Endothelial cell of coronary artery (primary cell): Measurements from ENCODE around the gene OR2J3. TPM values are rescaled to one million over a fixed set of nuclear protein-coding genes. Genes with fewer than 3 reads are reported as not detected.

Experiments
- total RNA-seq: library from RNA; depleted of rRNA; stranded (reverse); fragments of >200 nt; gene quantifications from 2 replicates; pipeline ENCODE4 v1.2.3, GENCODE V29; 2014

Gene OR2J3
- not detected in 2 replicates for total RNA-seq

GRCh38 chr6:29107758-29108157 lies at the start of gene OR2J3:
Gene OR2J3, plus strand, starts transcription at chr6:29108058. Its CDS starts 3,833 bp downstream, at chr6:29111891.

GRCh38 chr6:29087213-29087612 lies 20.6 kb upstream of the OR2J3 start, which contains the start of gene OR2B3:
Gene OR2B3, minus strand, starts transcription at chr6:29087313. Its CDS starts 65 bp downstream, at chr6:29087248.

GRCh38 chr6:29099190-29099589 lies 8.7 kb upstream of the OR2J3 start, which contains the start of gene OR2J1:
Gene OR2J1, plus strand, starts transcription at chr6:29099490. Its CDS starts 1,453 bp downstream, at chr6:29100943.

Other genes with a start within 250 kb of the OR2J3 start
- gene TRIM27, start 184.1 kb upstream of the OR2J3 start, total RNA-seq = 56.3 and 66.6 TPM in 2 replicates
- gene ZNF311, start 102.7 kb upstream of the OR2J3 start, total RNA-seq = 0.63 and 0.85 TPM in 2 replicates
- gene OR2W1, start 62.9 kb upstream of the OR2J3 start, total RNA-seq = not detected in 2 replicates
- gene OR2B3, start 20.7 kb upstream of the OR2J3 start, total RNA-seq = not detected in 2 replicates
- gene OR2J1, start 8.6 kb upstream of the OR2J3 start, total RNA-seq = not detected in 2 replicates
- gene OR2J2, start 62.8 kb downstream of the OR2J3 start, total RNA-seq = not detected in 2 replicates
- gene OR14J1, start 193.6 kb downstream of the OR2J3 start, total RNA-seq = not detected in 2 replicates